WTC11 (cell line): ENCODE measurements around the gene CCR1. TPM values are rescaled to one million over a fixed set of nuclear protein-coding genes. Genes with fewer than 3 reads are reported as not detected.

Experiments used
- ATAC-seq: fragments of 200-7000 bp; cut with Tn5 transposase; 2 replicates; pipeline ENCODE4 v1.10.0; 2021; ENCODE audit warnings: mild to moderate bottlenecking, moderate library complexity
- CTCF ChIA-PET: fragments of 300-600 bp; sonication (Branson Sonifier 250); formaldehyde crosslinking; loops from one replicate; lab custom pipeline; 2021; ENCODE audit warnings: antibody characterized with exemption; lab: Charles Lee
- POLR2A ChIA-PET: fragments of 350-600 bp; sonication (Branson Sonifier 250); formaldehyde crosslinking; loops from one replicate; lab custom pipeline; 2021; ENCODE audit warnings: antibody characterized with exemption; lab: Charles Lee
- DNase-seq: peaks from one replicate; pipeline ENCODE4 v3.0.0; 2021; ENCODE audit warnings: low spot score
- H3K27ac Mint-ChIP-seq: 2 replicates; pipeline ENCODE4 v1.8.0; 2021; ENCODE audit warnings: mixed read lengths
- H3K27me3 Mint-ChIP-seq: 2 replicates; pipeline ENCODE4 v1.8.0; 2021; ENCODE audit warnings: low read depth, mild to moderate bottlenecking, moderate library complexity, mixed read lengths
- H3K36me3 Mint-ChIP-seq: 2 replicates; pipeline ENCODE4 v1.8.0; 2021; ENCODE audit warnings: mixed read lengths
- H3K4me1 Mint-ChIP-seq: 2 replicates; pipeline ENCODE4 v1.8.0; 2022; ENCODE audit warnings: mixed read lengths
- H3K4me3 Mint-ChIP-seq: 2 replicates; pipeline ENCODE4 v1.8.0; 2021; ENCODE audit warnings: mild to moderate bottlenecking, moderate library complexity, mixed read lengths
- H3K9me3 Mint-ChIP-seq: 2 replicates; pipeline ENCODE4 v1.8.0; 2021; ENCODE audit warnings: mixed read lengths
- CREM ChIP-seq: sonication (generic); formaldehyde crosslinking; IDR thresholded peaks from 2 replicates; pipeline ENCODE4 v1.8.1; 2022; ENCODE audit warnings: mild to moderate bottlenecking, missing genetic modification reagents, moderate library complexity
- E2F1 ChIP-seq: sonication (generic); formaldehyde crosslinking; IDR thresholded peaks from 2 replicates; pipeline ENCODE4 v1.8.0; 2022; ENCODE audit warnings: mild to moderate bottlenecking, missing genetic modification reagents
- EMX1 ChIP-seq: fragments of 250-450 bp; sonication (Bioruptor Pico); IDR thresholded peaks from 2 replicates; pipeline ENCODE4 v1.8.0; 2021; ENCODE audit warnings: mild to moderate bottlenecking
- ETV6 ChIP-seq: sonication (generic); formaldehyde crosslinking; IDR thresholded peaks from 2 replicates; pipeline ENCODE4 v1.8.1; 2022; ENCODE audit warnings: mild to moderate bottlenecking, missing genetic modification reagents
- FOXP1 ChIP-seq: sonication (generic); formaldehyde crosslinking; IDR thresholded peaks from 2 replicates; pipeline ENCODE4 v1.8.0; 2022; ENCODE audit warnings: missing genetic modification reagents, mild to moderate bottlenecking, moderate library complexity, borderline replicate concordance
- IRF1 ChIP-seq: sonication (generic); formaldehyde crosslinking; IDR thresholded peaks from 2 replicates; pipeline ENCODE4 v1.8.0; 2023; ENCODE audit warnings: missing genetic modification reagents
- NR1H2 ChIP-seq: sonication (generic); formaldehyde crosslinking; IDR thresholded peaks from 2 replicates; pipeline ENCODE4 v1.9.0; 2021; ENCODE audit warnings: mild to moderate bottlenecking, moderate library complexity, missing genetic modification reagents
- NR3C1 ChIP-seq: sonication (generic); formaldehyde crosslinking; conservative IDR thresholded peaks from 2 replicates; pipeline ENCODE4 v1.8.1; 2023; ENCODE audit warnings: low read depth, mild to moderate bottlenecking, missing genetic modification reagents
- OVOL2 ChIP-seq: fragments of 250-450 bp; sonication (Bioruptor Pico); IDR thresholded peaks from 2 replicates; pipeline ENCODE4 v1.9.0; 2021; ENCODE audit warnings: mild to moderate bottlenecking, borderline replicate concordance
- PREB ChIP-seq: sonication (generic); formaldehyde crosslinking; IDR thresholded peaks from 2 replicates; pipeline ENCODE4 v1.8.1; 2022; ENCODE audit warnings: mild to moderate bottlenecking, missing genetic modification reagents, moderate library complexity, borderline replicate concordance
- RELA ChIP-seq: sonication (generic); formaldehyde crosslinking; IDR thresholded peaks from 2 replicates; pipeline ENCODE4 v1.8.1; 2022; ENCODE audit warnings: missing genetic modification reagents, mild to moderate bottlenecking, borderline replicate concordance
- RORB ChIP-seq: fragments of 250-450 bp; sonication (Bioruptor Pico); IDR thresholded peaks from 2 replicates; pipeline ENCODE4 v1.9.0; 2021; ENCODE audit warnings: mild to moderate bottlenecking
- SOX15 ChIP-seq: fragments of 250-450 bp; sonication (Bioruptor Pico); IDR thresholded peaks from 2 replicates; pipeline ENCODE4 v1.9.0; 2021; ENCODE audit warnings: mild to moderate bottlenecking
- SP1 ChIP-seq: sonication (generic); formaldehyde crosslinking; conservative IDR thresholded peaks from 2 replicates; pipeline ENCODE4 v1.8.1; 2022; ENCODE audit warnings: missing genetic modification reagents
- STAT6 ChIP-seq: sonication (generic); formaldehyde crosslinking; conservative IDR thresholded peaks from 2 replicates; pipeline ENCODE4 v1.8.1; 2023; ENCODE audit warnings: mild to moderate bottlenecking, low read depth, missing genetic modification reagents, moderate library complexity
- TEAD1 ChIP-seq: sonication (generic); formaldehyde crosslinking; IDR thresholded peaks from 2 replicates; pipeline ENCODE4 v1.8.0; 2022; ENCODE audit warnings: mild to moderate bottlenecking, missing genetic modification reagents
- TEAD4 ChIP-seq: sonication (generic); formaldehyde crosslinking; IDR thresholded peaks from 2 replicates; pipeline ENCODE4 v1.8.0; 2022; ENCODE audit warnings: mild to moderate bottlenecking, missing genetic modification reagents
- TP53 ChIP-seq: sonication (generic); formaldehyde crosslinking; IDR thresholded peaks from 2 replicates; pipeline ENCODE4 v1.8.1; 2023; ENCODE audit warnings: mild to moderate bottlenecking, missing genetic modification reagents
- ZBTB21 ChIP-seq: sonication (generic); formaldehyde crosslinking; IDR thresholded peaks from 2 replicates; pipeline ENCODE4 v1.8.1; 2023; ENCODE audit warnings: mild to moderate bottlenecking, missing genetic modification reagents, borderline replicate concordance
- ZNF232 ChIP-seq: sonication (generic); formaldehyde crosslinking; IDR thresholded peaks from 2 replicates; pipeline ENCODE4 v1.8.0; 2022; ENCODE audit warnings: mild to moderate bottlenecking, missing genetic modification reagents
- ZNF281 ChIP-seq: sonication (generic); formaldehyde crosslinking; IDR thresholded peaks from 2 replicates; pipeline ENCODE4 v1.8.0; 2023; ENCODE audit warnings: mild to moderate bottlenecking, missing genetic modification reagents
- ZNF317 ChIP-seq: sonication (generic); formaldehyde crosslinking; IDR thresholded peaks from 2 replicates; pipeline ENCODE4 v1.8.1; 2023; ENCODE audit warnings: low read depth, mild to moderate bottlenecking, moderate library complexity, missing genetic modification reagents, borderline replicate concordance
- ZNF416 ChIP-seq: fragments of 250-450 bp; sonication (Bioruptor Pico); IDR thresholded peaks from 2 replicates; pipeline ENCODE4 v1.9.0; 2021; ENCODE audit warnings: mild to moderate bottlenecking, inconsistent platforms
- ZNF423 ChIP-seq: fragments of 250-450 bp; sonication (Bioruptor Pico); IDR thresholded peaks from 2 replicates; pipeline ENCODE4 v2.1.2; 2022; ENCODE audit warnings: mild to moderate bottlenecking, moderate library complexity
- ZSCAN18 ChIP-seq: fragments of 250-450 bp; sonication (Bioruptor Pico); IDR thresholded peaks from 2 replicates; pipeline ENCODE4 v2.1.2; 2022; ENCODE audit warnings: mild to moderate bottlenecking, moderate library complexity
- total RNA-seq: library from RNA; stranded (reverse); gene quantifications from 3 replicates; pipeline ENCODE4 v1.2.3, GENCODE V29; 2021

The CCR1 gene
- total RNA-seq, 1 experiment from 2014 or later = not detected

- TF ChIP-seq E2F1 (CRISPR knock-in tag) = no peak
- TF ChIP-seq ZNF232 = no peak
- TF ChIP-seq FOXP1 (CRISPR knock-in tag) = no peak
- TF ChIP-seq OVOL2 (CRISPR knock-in tag) = no peak
- no peak for TF ChIP-seq NR1H2 (CRISPR knock-in tag)
- TF ChIP-seq TEAD4 (CRISPR knock-in tag) = no peak
- POLR2A ChIA-PET = no interaction called here
- DNase-seq = peak; percentile 20
- Mint-ChIP-seq H3K4me1 (no peaks in the 10 kb centered on the region), H3K27ac (no peak overlapping the region), H3K4me3 (no peak overlapping the region), H3K9me3 (peaks cover 11% of the 10 kb centered on the region), H3K36me3 (peaks cover 4% of the 10 kb centered on the region), H3K27me3 (no peaks in the 10 kb centered on the region; the same call in 1 of the 2 replicates)
- no peak; the same call in 1 of the 2 replicates for ATAC-seq
- CTCF ChIA-PET = interaction anchor here (0.8 to 2.1 kb wide), 2 partner anchors 19 to 26 kb away, joined by 3 to 8 read pairs; partner anchors contain the start of gene CCR1
Measured at GRCh38 chr3:46188708-46189107, 19.4 kb downstream of the CCR1 start.

- Mint-ChIP-seq H3K36me3 (no peaks in the 10 kb centered on the region), H3K27me3 (no peaks in the 10 kb centered on the region), H3K4me1 (no peaks in the 10 kb centered on the region), H3K27ac (no peak overlapping the region), H3K9me3 (peaks cover 2% of the 10 kb centered on the region), H3K4me3 (no peak overlapping the region)
- DNase-seq = no peak
- no peak for ATAC-seq
- ChIA-PET POLR2A (no interaction called here), CTCF (interaction anchor here (1.1 to 2.1 kb wide), 2 partner anchors 20 to 108 kb away, joined by 3 to 8 read pairs; partner anchors contain the start of gene CCR1)
- TF ChIP-seq ZNF423 (no peak), ZSCAN18 (CRISPR knock-in tag) (no peak), NR3C1 (CRISPR knock-in tag) (no peak), SOX15 (CRISPR knock-in tag) (no peak), RELA (CRISPR knock-in tag) (no peak), ZBTB21 (no peak), OVOL2 (CRISPR knock-in tag) (no peak), TEAD1 (CRISPR knock-in tag) (no peak), PREB (CRISPR knock-in tag) (no peak), ZNF416 (CRISPR knock-in tag) (no peak), RORB (CRISPR knock-in tag) (no peak), ZNF281 (CRISPR knock-in tag) (no peak), ZNF317 (CRISPR knock-in tag) (no peak), CREM (no peak), IRF1 (CRISPR knock-in tag) (no peak), TP53 (CRISPR knock-in tag) (no peak), SP1 (CRISPR knock-in tag) (no peak), STAT6 (CRISPR knock-in tag) (no peak), EMX1 (CRISPR knock-in tag) (no peak), ETV6 (CRISPR knock-in tag) (no peak)
- TF ChIP-seq, all 79 proteins: peak for 0
Measured at GRCh38 chr3:46187876-46188275, 20.2 kb downstream of the CCR1 start.
